ENCODE data around the gene LRRC74B. TPM values are rescaled to one million over a fixed set of nuclear protein-coding genes. Genes with fewer than 3 reads are reported as not detected.
"Not testable (repeated sequence)": the region's sequence is repeated elsewhere in the genome, so short reads cannot be mapped to it uniquely, and the experiment has no call there.

LRRC74B gene
- total RNA-seq, 4 donors from 2014 or later: not detected

DNA sequence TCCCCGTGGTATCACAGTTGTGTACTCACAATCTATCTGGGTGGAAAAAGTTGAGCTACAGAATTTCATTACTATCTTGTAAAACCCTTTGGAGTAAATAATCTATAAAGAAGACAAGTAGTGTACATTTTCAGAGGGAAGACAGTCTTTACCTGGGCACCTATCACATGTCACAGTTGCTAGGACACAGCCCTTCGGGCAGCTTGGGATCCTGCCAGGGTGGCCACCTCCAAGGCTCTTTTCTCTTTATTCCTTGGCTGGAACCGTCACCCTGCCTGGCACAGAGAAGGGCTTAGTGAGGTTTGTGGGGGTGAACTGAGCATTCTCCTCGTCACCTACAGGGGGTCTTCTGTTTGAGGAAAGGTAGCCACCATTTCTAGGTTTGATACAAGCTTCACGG is 23.6 kb downstream of the LRRC74B start:
- 65% methylated on average over 5 of the region's 5 CpGs for WGBS
- no peak overlapping the region for H3K27ac ChIP-seq
- TF ChIP-seq POLR2A (IDR thresholded peaks at IDR 0.05): no peak
- TF ChIP-seq POLR2AphosphoS5 (IDR thresholded peaks at IDR 0.05): no peak
- TF ChIP-seq, protein P1, sequence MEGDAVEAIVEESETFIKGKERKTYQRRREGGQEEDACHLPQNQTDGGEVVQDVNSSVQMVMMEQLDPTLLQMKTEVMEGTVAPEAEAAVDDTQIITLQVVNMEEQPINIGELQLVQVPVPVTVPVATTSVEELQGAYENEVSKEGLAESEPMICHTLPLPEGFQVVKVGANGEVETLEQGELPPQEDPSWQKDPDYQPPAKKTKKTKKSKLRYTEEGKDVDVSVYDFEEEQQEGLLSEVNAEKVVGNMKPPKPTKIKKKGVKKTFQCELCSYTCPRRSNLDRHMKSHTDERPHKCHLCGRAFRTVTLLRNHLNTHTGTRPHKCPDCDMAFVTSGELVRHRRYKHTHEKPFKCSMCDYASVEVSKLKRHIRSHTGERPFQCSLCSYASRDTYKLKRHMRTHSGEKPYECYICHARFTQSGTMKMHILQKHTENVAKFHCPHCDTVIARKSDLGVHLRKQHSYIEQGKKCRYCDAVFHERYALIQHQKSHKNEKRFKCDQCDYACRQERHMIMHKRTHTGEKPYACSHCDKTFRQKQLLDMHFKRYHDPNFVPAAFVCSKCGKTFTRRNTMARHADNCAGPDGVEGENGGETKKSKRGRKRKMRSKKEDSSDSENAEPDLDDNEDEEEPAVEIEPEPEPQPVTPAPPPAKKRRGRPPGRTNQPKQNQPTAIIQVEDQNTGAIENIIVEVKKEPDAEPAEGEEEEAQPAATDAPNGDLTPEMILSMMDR (IDR thresholded peaks at IDR 0.05): no peak
- TF ChIP-seq EP300 (IDR thresholded peaks at IDR 0.05): no peak
- H3K4me1 ChIP-seq: peaks cover 8% of the 10 kb centered on the region
- H3K27me3 ChIP-seq: no peaks in the 10 kb centered on the region
- no peak for DNase-seq (ENCODE audit: low spot score in 2 of 2)
- no peaks in the 10 kb centered on the region for H3K36me3 ChIP-seq
- H3K9me3 ChIP-seq: no peaks in the 10 kb centered on the region
- no peak overlapping the region for H3K4me3 ChIP-seq

DNA sequence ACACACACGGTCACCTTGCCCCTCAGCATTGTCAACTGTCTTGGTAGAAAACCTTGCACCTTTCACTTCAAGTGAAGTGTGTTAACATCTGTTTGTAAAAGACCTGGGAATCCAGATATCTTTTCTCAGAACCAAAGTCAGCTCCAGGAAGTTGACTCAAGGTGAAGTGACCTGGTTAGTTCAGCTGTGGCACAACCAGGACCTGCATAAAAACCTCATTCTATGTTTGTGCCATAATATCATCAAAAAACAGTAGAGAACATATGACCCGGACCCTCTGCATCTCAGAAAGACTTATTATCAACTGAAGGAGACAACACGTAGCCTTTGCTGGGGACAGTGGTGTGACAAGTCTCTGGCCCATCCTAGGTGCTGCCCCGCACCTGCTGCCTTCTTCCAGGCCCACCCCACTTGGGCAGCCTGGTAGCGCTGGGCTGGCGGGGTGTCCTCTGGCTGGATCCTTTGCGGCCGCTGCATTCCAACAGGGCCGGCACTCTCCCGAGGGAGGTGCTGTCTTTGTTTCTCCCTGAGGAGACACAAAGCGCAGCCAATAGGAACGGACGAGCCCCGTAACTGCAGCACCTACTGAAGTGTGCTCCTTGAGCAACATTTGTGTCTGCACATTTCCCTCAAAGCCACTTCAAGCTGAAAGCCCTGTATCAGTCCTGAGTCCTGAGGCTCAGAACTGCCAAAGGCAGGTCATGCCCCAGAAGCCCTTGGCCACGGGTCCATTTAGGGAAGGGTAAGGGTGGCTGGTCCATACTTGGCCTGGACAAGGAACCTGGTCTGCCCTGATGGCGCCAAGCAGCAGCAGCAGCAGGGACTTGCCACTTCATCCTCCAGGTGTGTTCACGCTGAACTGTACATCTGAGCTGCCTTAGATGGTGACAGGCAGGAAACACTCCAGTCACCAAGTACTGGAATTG is 25.2 kb downstream of the LRRC74B start:
- H3K36me3 ChIP-seq: no peaks in the 10 kb centered on the region
- peaks cover 8% of the 10 kb centered on the region for H3K4me1 ChIP-seq
- no peak overlapping the region for H3K27ac ChIP-seq
- no peaks in the 10 kb centered on the region for H3K27me3 ChIP-seq
- H3K4me3 ChIP-seq: no peak overlapping the region
- 86% methylated on average over 17 of the region's 17 CpGs for WGBS
- no peak for DNase-seq (ENCODE audit: low spot score in 2 of 2)
- TF ChIP-seq EP300 (IDR thresholded peaks at IDR 0.05) (no peak), POLR2A (IDR thresholded peaks at IDR 0.05) (no peak), POLR2AphosphoS5 (IDR thresholded peaks at IDR 0.05) (no peak)
- TF ChIP-seq, protein P1 (IDR thresholded peaks at IDR 0.05): no peak
- no peaks in the 10 kb centered on the region for H3K9me3 ChIP-seq

DNA sequence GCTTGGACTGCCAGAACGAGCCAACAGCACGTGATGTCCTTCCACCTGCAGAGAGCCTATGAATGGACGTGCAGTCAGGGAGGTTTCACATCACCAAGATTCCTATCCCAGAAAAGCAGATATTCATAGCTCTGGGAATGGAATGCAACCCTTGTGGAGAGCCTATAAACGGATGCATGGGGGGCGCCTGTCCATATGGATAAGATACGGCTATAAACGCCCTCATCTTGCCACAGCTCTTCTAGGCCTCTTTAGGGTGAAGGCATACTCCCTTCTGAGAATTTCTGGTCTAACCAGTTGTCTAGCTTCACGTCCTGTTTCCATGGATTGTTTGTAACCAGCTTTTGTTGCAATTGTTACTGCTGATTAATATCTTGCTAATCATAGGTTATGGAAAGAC is 26.1 kb downstream of the LRRC74B start:
- H3K9me3 ChIP-seq; H3K27ac ChIP-seq; DNase-seq (ENCODE audit: low spot score in 2 of 2); H3K27me3 ChIP-seq; H3K4me1 ChIP-seq; H3K4me3 ChIP-seq; H3K36me3 ChIP-seq: not testable (repeated sequence)
- WGBS: 77% methylated on average over 8 of the region's 8 CpGs

DNA sequence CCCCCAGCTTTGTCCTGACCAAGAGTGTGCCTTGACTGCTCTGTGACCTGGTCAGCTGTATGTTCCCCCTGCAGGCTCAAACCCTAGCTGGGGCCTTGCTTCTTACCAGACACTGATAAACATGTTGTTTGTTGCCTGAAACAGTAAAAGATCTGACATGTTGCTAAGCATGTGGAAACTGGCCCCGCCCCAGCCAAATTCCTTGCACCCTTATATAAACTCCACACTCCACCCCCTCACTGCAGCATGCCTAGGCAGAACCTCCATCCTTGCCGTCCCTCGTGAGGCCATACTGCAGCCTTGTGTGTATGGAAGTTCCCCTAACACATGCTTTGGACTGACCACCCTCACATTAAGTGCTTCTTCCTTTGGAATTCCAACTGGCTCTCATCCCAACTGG is 27.3 kb downstream of the LRRC74B start:
- 38% methylated on average over 3 of the region's 3 CpGs for WGBS
- Histone ChIP-seq H3K36me3 (no peaks in the 10 kb centered on the region), H3K27ac (no peak overlapping the region), H3K4me1 (peaks cover 8% of the 10 kb centered on the region), H3K9me3 (no peaks in the 10 kb centered on the region), H3K4me3 (no peak overlapping the region), H3K27me3 (peaks cover 3% of the 10 kb centered on the region)
- DNase-seq (ENCODE audit: low spot score in 2 of 2): no peak
- TF ChIP-seq POLR2AphosphoS5 (IDR thresholded peaks at IDR 0.05) (no peak), EP300 (IDR thresholded peaks at IDR 0.05) (no peak), POLR2A (IDR thresholded peaks at IDR 0.05) (no peak)
- TF ChIP-seq, protein P1 (IDR thresholded peaks at IDR 0.05): no peak

DNA sequence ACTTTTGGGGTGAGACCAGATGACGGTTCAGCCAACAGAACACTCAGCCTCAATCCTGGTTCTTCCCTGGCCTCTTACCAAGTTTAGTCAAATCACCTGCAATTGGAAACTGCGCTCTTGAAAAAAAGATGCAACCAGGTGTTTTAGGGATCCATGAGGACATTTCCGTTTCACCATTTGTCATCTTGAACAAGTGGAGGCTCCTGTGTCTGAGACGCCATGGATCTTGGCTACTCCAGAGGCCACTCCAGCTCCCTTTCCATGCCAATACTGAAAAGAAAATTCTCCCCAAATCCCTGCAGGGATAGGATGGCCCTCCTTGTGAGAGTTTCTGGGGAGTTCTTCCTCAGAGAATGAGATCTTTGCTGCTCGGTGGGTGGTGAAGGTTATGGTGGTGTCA is 27.7 kb downstream of the LRRC74B start:
- H3K9me3 ChIP-seq: no peaks in the 10 kb centered on the region
- no peak overlapping the region for H3K4me3 ChIP-seq
- H3K4me1 ChIP-seq: peaks cover 8% of the 10 kb centered on the region
- WGBS: 63% methylated on average over 5 of the region's 5 CpGs
- no peak for TF ChIP-seq POLR2A (IDR thresholded peaks at IDR 0.05)
- TF ChIP-seq, protein P1 (IDR thresholded peaks at IDR 0.05): no peak
- TF ChIP-seq EP300 (IDR thresholded peaks at IDR 0.05): no peak
- no peak for TF ChIP-seq POLR2AphosphoS5 (IDR thresholded peaks at IDR 0.05)
- DNase-seq (ENCODE audit: low spot score in 2 of 2): no peak
- peaks cover 8% of the 10 kb centered on the region for H3K27me3 ChIP-seq
- no peaks in the 10 kb centered on the region for H3K36me3 ChIP-seq
- no peak overlapping the region for H3K27ac ChIP-seq

All from suprapubic skin (tissue), 4 donors.